Measurements from ENCODE around the gene GRHL3.

- TF ChIP-seq, protein P1, sequence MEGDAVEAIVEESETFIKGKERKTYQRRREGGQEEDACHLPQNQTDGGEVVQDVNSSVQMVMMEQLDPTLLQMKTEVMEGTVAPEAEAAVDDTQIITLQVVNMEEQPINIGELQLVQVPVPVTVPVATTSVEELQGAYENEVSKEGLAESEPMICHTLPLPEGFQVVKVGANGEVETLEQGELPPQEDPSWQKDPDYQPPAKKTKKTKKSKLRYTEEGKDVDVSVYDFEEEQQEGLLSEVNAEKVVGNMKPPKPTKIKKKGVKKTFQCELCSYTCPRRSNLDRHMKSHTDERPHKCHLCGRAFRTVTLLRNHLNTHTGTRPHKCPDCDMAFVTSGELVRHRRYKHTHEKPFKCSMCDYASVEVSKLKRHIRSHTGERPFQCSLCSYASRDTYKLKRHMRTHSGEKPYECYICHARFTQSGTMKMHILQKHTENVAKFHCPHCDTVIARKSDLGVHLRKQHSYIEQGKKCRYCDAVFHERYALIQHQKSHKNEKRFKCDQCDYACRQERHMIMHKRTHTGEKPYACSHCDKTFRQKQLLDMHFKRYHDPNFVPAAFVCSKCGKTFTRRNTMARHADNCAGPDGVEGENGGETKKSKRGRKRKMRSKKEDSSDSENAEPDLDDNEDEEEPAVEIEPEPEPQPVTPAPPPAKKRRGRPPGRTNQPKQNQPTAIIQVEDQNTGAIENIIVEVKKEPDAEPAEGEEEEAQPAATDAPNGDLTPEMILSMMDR (IDR thresholded peaks at IDR 0.05): no peak
- TF ChIP-seq POLR2A (IDR thresholded peaks at IDR 0.05): no peak
These were observed 29.0 kb downstream of the GRHL3 start for GRCh38 chr1:24348196-24348595.

Data from thyroid gland (tissue), 4 donors.